ENCODE measurements around the gene ARL4D. TPM values are rescaled to one million over a fixed set of nuclear protein-coding genes. Genes with fewer than 3 reads are reported as not detected.
"Not testable (repeated sequence)": the region's sequence is repeated elsewhere in the genome, so short reads cannot be mapped to it uniquely, and the experiment has no call there.

Gene ARL4D
- total and polyA plus RNA-seq, 4 donors = 4.0 to 14.2 (median 8.4) TPM

- H3K4me3 ChIP-seq (ENCODE audit: low read length in 2 of 2) = no peak overlapping the region
- ATAC-seq (ENCODE audit: low FRiP score) (no peak), DNase-seq (no peak)
- H3K27ac ChIP-seq (ENCODE audit: low read depth in 1 of 2, low read length in 2 of 2) = no peak overlapping the region
- WGBS, 2 donors = 75 to 81% methylated on average over 3 of the region's 3 CpGs
- H3K9me3 ChIP-seq (ENCODE audit: control insufficient read depth, low read length) = no peaks in the 10 kb centered on the region
- intact Hi-C loops (cut with DNase I) = no loop called here
- peaks cover 0 to 2% of the 10 kb centered on the region in 2 donors for H3K4me1 ChIP-seq (ENCODE audit: control insufficient read depth in 1 of 2, insufficient read depth in 2 of 2, low read length in 2 of 2)
- H3K36me3 ChIP-seq (ENCODE audit: control insufficient read depth in 1 of 2, insufficient read depth in 2 of 2, low read length in 1 of 2) = no peaks in the 10 kb centered on the region
- no peaks in the 10 kb centered on the region for H3K27me3 ChIP-seq (ENCODE audit: control insufficient read depth in 1 of 2, insufficient read depth in 2 of 2, low read length in 1 of 2)
These were observed 10.3 kb downstream of the ARL4D start for GRCh38 chr17:43409131-43409530.

- peak; percentile 66 for ATAC-seq (ENCODE audit: low FRiP score)
- Histone ChIP-seq H3K27me3 (ENCODE audit: control insufficient read depth in 1 of 2, insufficient read depth in 2 of 2, low read length in 1 of 2) (no peaks in the 10 kb centered on the region), H3K27ac (ENCODE audit: low read depth in 1 of 2, low read length in 2 of 2) (no peak overlapping the region), H3K36me3 (ENCODE audit: control insufficient read depth in 1 of 2, insufficient read depth in 2 of 2, low read length in 1 of 2) (no peaks in the 10 kb centered on the region), H3K4me3 (ENCODE audit: low read length in 2 of 2) (no peak overlapping the region), H3K9me3 (ENCODE audit: control insufficient read depth, low read length) (no peaks in the 10 kb centered on the region), H3K4me1 (ENCODE audit: control insufficient read depth in 1 of 2, insufficient read depth in 2 of 2, low read length in 2 of 2) (peaks cover 2 to 3% of the 10 kb centered on the region in 2 donors)
- no peak for DNase-seq
- intact Hi-C loops (cut with DNase I) = no loop called here
- 39 to 53% methylated on average over 6 of the region's 6 CpGs for WGBS, 2 donors
These were observed 12.0 kb downstream of the ARL4D start for GRCh38 chr17:43410557-43411368.

- H3K36me3 ChIP-seq (ENCODE audit: control insufficient read depth in 1 of 2, insufficient read depth in 2 of 2, low read length in 1 of 2) = no peaks in the 10 kb centered on the region
- no peak overlapping the region for H3K4me3 ChIP-seq (ENCODE audit: low read length in 2 of 2)
- no peak for DNase-seq
- intact Hi-C loops (cut with DNase I) = no loop called here
- H3K4me1 ChIP-seq (ENCODE audit: control insufficient read depth in 1 of 2, insufficient read depth in 2 of 2, low read length in 2 of 2) = peaks cover 2 to 3% of the 10 kb centered on the region in 2 donors
- no peak for ATAC-seq (ENCODE audit: low FRiP score)
- no peaks in the 10 kb centered on the region for H3K27me3 ChIP-seq (ENCODE audit: control insufficient read depth in 1 of 2, insufficient read depth in 2 of 2, low read length in 1 of 2)
- no peak overlapping the region for H3K27ac ChIP-seq (ENCODE audit: low read depth in 1 of 2, low read length in 2 of 2)
- no peaks in the 10 kb centered on the region for H3K9me3 ChIP-seq (ENCODE audit: control insufficient read depth, low read length)
These were observed 12.5 kb downstream of the ARL4D start for GRCh38 chr17:43411369-43411677.

GRCh38 chr17:43411749-43412148 lies 13.0 kb downstream of the ARL4D start:
- WGBS, 2 donors = 46 to 59% methylated on average over 6 of the region's 6 CpGs
- no peak overlapping the region for H3K4me3 ChIP-seq (ENCODE audit: low read length in 2 of 2)
- no peak overlapping the region for H3K27ac ChIP-seq (ENCODE audit: low read depth in 1 of 2, low read length in 2 of 2)
- no peaks in the 10 kb centered on the region for H3K27me3 ChIP-seq (ENCODE audit: control insufficient read depth in 1 of 2, insufficient read depth in 2 of 2, low read length in 1 of 2)
- H3K36me3 ChIP-seq (ENCODE audit: control insufficient read depth in 1 of 2, insufficient read depth in 2 of 2, low read length in 1 of 2) = no peaks in the 10 kb centered on the region
- no peaks in the 10 kb centered on the region for H3K9me3 ChIP-seq (ENCODE audit: control insufficient read depth, low read length)
- intact Hi-C loops (cut with DNase I) = no loop called here
- peaks cover 2 to 3% of the 10 kb centered on the region in 2 donors for H3K4me1 ChIP-seq (ENCODE audit: control insufficient read depth in 1 of 2, insufficient read depth in 2 of 2, low read length in 2 of 2)
- ATAC-seq (ENCODE audit: low FRiP score) = no peak
- no peak for DNase-seq

- intact Hi-C loops (cut with DNase I) = no loop called here
- no peak overlapping the region for H3K27ac ChIP-seq (ENCODE audit: low read depth in 1 of 2, low read length in 2 of 2)
- no peak for DNase-seq
- peaks cover 0 to 7% of the 10 kb centered on the region in 2 donors for H3K4me1 ChIP-seq (ENCODE audit: control insufficient read depth in 1 of 2, insufficient read depth in 2 of 2, low read length in 2 of 2)
- no peak overlapping the region for H3K4me3 ChIP-seq (ENCODE audit: low read length in 2 of 2)
- no peaks in the 10 kb centered on the region for H3K36me3 ChIP-seq (ENCODE audit: control insufficient read depth in 1 of 2, insufficient read depth in 2 of 2, low read length in 1 of 2)
- H3K9me3 ChIP-seq (ENCODE audit: control insufficient read depth, low read length) = no peaks in the 10 kb centered on the region
- WGBS, 2 donors = 83 to 84% methylated on average over 1 of the region's 1 CpG
- no peaks in the 10 kb centered on the region for H3K27me3 ChIP-seq (ENCODE audit: control insufficient read depth in 1 of 2, insufficient read depth in 2 of 2, low read length in 1 of 2)
- ATAC-seq (ENCODE audit: low FRiP score) = no peak
These were observed 13.4 kb downstream of the ARL4D start for GRCh38 chr17:43412166-43412565.

GRCh38 chr17:43416998-43417890 lies 18.5 kb downstream of the ARL4D start:
- DNase-seq = peak; percentile 84 to 90
- 14 to 15% methylated on average over 13 of the region's 13 CpGs for WGBS, 2 donors
- intact Hi-C loops (cut with DNase I) = no loop called here
- Histone ChIP-seq H3K9me3 (ENCODE audit: control insufficient read depth, low read length) (no peaks in the 10 kb centered on the region), H3K4me1 (ENCODE audit: control insufficient read depth in 1 of 2, insufficient read depth in 2 of 2, low read length in 2 of 2) (peaks cover 0 to 9% of the 10 kb centered on the region in 2 donors), H3K4me3 (ENCODE audit: low read length in 2 of 2) (no peak overlapping the region), H3K36me3 (ENCODE audit: control insufficient read depth in 1 of 2, insufficient read depth in 2 of 2, low read length in 1 of 2) (no peaks in the 10 kb centered on the region), H3K27ac (ENCODE audit: low read depth in 1 of 2, low read length in 2 of 2) (peak overlapping the region; percentile 19 to 65), H3K27me3 (ENCODE audit: control insufficient read depth in 1 of 2, insufficient read depth in 2 of 2, low read length in 1 of 2) (no peaks in the 10 kb centered on the region)
- peak; percentile 78 for ATAC-seq (ENCODE audit: low FRiP score)

- intact Hi-C loops (cut with DNase I) = no loop called here
- Histone ChIP-seq H3K4me3 (ENCODE audit: low read length in 2 of 2) (no peak overlapping the region), H3K27ac (ENCODE audit: low read depth in 1 of 2, low read length in 2 of 2) (no peak overlapping the region), H3K4me1 (ENCODE audit: control insufficient read depth in 1 of 2, insufficient read depth in 2 of 2, low read length in 2 of 2) (peaks cover 0 to 9% of the 10 kb centered on the region in 2 donors), H3K9me3 (ENCODE audit: control insufficient read depth, low read length) (no peaks in the 10 kb centered on the region), H3K36me3 (ENCODE audit: control insufficient read depth in 1 of 2, insufficient read depth in 2 of 2, low read length in 1 of 2) (no peaks in the 10 kb centered on the region), H3K27me3 (ENCODE audit: control insufficient read depth in 1 of 2, insufficient read depth in 2 of 2, low read length in 1 of 2) (no peaks in the 10 kb centered on the region)
- 71 to 74% methylated on average over 18 of the region's 18 CpGs for WGBS, 2 donors
- ATAC-seq (ENCODE audit: low FRiP score) (peak; percentile 58), DNase-seq (peak; percentile 79 to 82)
These were observed 19.9 kb downstream of the ARL4D start for GRCh38 chr17:43418441-43419374.

GRCh38 chr17:43419375-43419882 lies 20.6 kb downstream of the ARL4D start:
- H3K27me3 ChIP-seq (ENCODE audit: control insufficient read depth in 1 of 2, insufficient read depth in 2 of 2, low read length in 1 of 2); H3K27ac ChIP-seq (ENCODE audit: low read depth in 1 of 2, low read length in 2 of 2); H3K4me1 ChIP-seq (ENCODE audit: control insufficient read depth in 1 of 2, insufficient read depth in 2 of 2, low read length in 2 of 2); H3K9me3 ChIP-seq (ENCODE audit: control insufficient read depth, low read length); DNase-seq; ATAC-seq (ENCODE audit: low FRiP score); H3K36me3 ChIP-seq (ENCODE audit: control insufficient read depth in 1 of 2, insufficient read depth in 2 of 2, low read length in 1 of 2); H3K4me3 ChIP-seq (ENCODE audit: low read length in 2 of 2); intact Hi-C loops (cut with DNase I): not testable (repeated sequence)
- 96 to 98% methylated on average over 17 of the region's 17 CpGs for WGBS, 2 donors

All from aorta (tissue), 5 donors.